Right ventricle myocardium superior (tissue), 1 donor: Measurements from ENCODE around the gene RICTOR. TPM values are rescaled to one million over a fixed set of nuclear protein-coding genes. Genes with fewer than 3 reads are reported as not detected.

ENCODE experiments used
- ATAC-seq: fragments of 200-7000 bp; cut with Tn5 transposase; one replicate; pipeline ENCODE4 v1.9.1; 2020; ENCODE audit warnings: mild to moderate bottlenecking; ENCODE audit not compliant: poor library complexity
- DNase-seq: peaks from one replicate; pipeline ENCODE4 v3.0.0-alpha.2; 2020
- intact Hi-C: fragments of 100-400 bp; cut with DNase I; formaldehyde crosslinking; loops from one replicate; pipeline ENCODE4 v1.11.2; 2022
- long read RNA-seq: library from polyadenylated mRNA; unstranded; transcript quantifications from one replicate; pipeline ENCODE4 v2.0.0, GENCODE V29; 2021
- total RNA-seq: library from RNA; stranded (reverse); fragmentation: NEBNext Ultra II Directional; extraction: Animal tissue kit (Norgen Biotek cat#: 25700); gene quantifications from one replicate; pipeline ENCODE4 v1.2.1, GENCODE V29; 2021
- donor health status: DM: no; HTN: yes; CAD: no; lungs with severe emphysema.

Gene RICTOR, protein sequence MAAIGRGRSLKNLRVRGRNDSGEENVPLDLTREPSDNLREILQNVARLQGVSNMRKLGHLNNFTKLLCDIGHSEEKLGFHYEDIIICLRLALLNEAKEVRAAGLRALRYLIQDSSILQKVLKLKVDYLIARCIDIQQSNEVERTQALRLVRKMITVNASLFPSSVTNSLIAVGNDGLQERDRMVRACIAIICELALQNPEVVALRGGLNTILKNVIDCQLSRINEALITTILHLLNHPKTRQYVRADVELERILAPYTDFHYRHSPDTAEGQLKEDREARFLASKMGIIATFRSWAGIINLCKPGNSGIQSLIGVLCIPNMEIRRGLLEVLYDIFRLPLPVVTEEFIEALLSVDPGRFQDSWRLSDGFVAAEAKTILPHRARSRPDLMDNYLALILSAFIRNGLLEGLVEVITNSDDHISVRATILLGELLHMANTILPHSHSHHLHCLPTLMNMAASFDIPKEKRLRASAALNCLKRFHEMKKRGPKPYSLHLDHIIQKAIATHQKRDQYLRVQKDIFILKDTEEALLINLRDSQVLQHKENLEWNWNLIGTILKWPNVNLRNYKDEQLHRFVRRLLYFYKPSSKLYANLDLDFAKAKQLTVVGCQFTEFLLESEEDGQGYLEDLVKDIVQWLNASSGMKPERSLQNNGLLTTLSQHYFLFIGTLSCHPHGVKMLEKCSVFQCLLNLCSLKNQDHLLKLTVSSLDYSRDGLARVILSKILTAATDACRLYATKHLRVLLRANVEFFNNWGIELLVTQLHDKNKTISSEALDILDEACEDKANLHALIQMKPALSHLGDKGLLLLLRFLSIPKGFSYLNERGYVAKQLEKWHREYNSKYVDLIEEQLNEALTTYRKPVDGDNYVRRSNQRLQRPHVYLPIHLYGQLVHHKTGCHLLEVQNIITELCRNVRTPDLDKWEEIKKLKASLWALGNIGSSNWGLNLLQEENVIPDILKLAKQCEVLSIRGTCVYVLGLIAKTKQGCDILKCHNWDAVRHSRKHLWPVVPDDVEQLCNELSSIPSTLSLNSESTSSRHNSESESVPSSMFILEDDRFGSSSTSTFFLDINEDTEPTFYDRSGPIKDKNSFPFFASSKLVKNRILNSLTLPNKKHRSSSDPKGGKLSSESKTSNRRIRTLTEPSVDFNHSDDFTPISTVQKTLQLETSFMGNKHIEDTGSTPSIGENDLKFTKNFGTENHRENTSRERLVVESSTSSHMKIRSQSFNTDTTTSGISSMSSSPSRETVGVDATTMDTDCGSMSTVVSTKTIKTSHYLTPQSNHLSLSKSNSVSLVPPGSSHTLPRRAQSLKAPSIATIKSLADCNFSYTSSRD (N-terminal part only)
- total RNA-seq, result 25.6 TPM
- long read RNA-seq, full-length matches to known transcripts, result 2 of 6 reads
- long read RNA-seq, partial matches to known transcripts, result 2 of 6 reads
- long read RNA-seq, other reads (novel, unspliced or antisense), result 2 of 6 reads

DNA sequence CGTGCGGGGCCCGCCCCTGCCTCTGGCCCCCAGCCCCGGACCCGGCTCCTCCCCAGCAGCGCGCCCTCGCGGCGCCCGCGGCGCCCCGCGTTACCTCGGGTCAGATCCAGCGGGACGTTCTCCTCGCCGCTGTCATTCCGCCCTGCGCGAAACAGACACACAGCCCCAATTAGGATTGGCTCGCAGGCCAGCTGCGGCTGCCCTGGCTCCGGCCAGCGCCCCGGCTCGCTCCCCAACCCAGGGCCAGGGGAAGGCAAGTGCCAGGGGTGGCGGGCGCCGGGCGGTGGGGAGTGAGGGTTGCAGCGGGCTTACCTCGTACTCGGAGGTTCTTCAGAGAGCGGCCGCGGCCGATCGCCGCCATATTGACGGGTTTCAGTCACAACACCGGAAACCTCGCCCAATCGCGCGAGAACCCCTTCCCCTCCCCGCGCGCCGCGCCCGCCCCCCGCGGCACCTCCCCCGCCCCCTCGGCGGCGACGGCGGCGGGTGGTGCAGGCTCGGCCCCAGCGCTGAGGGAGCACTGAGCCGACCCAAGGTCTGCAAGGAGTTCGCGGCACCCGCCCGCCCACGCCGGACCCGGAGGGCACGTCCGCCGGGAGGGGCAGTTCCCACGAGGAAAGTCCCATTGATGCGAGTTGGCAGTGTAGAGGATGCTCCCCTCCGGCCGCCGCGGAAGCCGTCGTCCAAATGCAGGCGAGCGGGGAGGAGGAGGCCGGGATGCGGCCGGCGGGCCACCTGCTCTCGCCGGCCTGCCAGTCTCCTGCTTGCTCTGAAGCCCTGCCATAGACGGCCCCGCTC lies at the start of gene RICTOR:
Gene RICTOR, minus strand, starts transcription at position 383 of the 798 bp plus-strand sequence. Its CDS starts 22 bp downstream, at position 361.
- intact Hi-C loops, result no loop called here
- DNase-seq, result peak; percentile 97
- ATAC-seq, result peak; percentile 96

DNA sequence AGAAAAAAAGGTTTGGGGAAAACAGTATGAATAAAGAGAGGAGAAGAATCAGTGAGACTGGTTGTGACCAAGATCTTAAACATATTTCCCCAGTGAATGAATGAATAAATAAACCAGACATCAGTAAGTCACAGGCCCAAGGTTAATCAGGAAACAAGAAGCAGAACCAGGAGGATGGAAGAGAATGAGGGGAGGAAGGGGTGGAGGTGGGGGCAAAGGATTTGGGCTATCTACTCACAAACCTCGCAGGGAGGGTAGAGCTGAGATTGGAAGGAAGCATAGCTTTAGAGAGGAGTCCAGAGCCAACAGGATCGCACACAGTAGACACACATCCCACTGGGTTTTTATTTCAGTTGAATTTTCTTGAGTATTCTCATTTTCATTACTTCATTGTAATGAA lies 47.7 kb upstream of the RICTOR start:
- DNase-seq, result no peak
- intact Hi-C loops, result no loop called here
- ATAC-seq, result no peak

- DNase-seq, result no peak
- ATAC-seq, result no peak
- intact Hi-C loops, result no loop called here
Measured at GRCh38 chr5:39121315-39121714, 47.1 kb upstream of the RICTOR start.

GRCh38 chr5:39120052-39120420 lies 45.8 kb upstream of the RICTOR start:
- no peak for ATAC-seq
- intact Hi-C loops, result no loop called here
- no peak for DNase-seq

GRCh38 chr5:39119404-39120051 lies 45.3 kb upstream of the RICTOR start:
- no peak for DNase-seq
- no peak for ATAC-seq
- intact Hi-C loops, result no loop called here

GRCh38 chr5:39118638-39119037 lies 44.4 kb upstream of the RICTOR start:
- intact Hi-C loops, result no loop called here
- DNase-seq, result no peak
- ATAC-seq, result no peak

GRCh38 chr5:39117401-39117800 lies 43.2 kb upstream of the RICTOR start:
- intact Hi-C loops, result no loop called here
- DNase-seq (no peak), ATAC-seq (no peak)

GRCh38 chr5:39116344-39117170 lies 42.4 kb upstream of the RICTOR start:
- intact Hi-C loops, result no loop called here

GRCh38 chr5:39115644-39116343 lies 41.6 kb upstream of the RICTOR start:
- intact Hi-C loops, result no loop called here
- ATAC-seq (no peak), DNase-seq (no peak)

More at GRCh38 chr5:39116344-39117170, 42.4 kb upstream of the RICTOR start:
- DNase-seq (no peak), ATAC-seq (no peak)

DNA sequence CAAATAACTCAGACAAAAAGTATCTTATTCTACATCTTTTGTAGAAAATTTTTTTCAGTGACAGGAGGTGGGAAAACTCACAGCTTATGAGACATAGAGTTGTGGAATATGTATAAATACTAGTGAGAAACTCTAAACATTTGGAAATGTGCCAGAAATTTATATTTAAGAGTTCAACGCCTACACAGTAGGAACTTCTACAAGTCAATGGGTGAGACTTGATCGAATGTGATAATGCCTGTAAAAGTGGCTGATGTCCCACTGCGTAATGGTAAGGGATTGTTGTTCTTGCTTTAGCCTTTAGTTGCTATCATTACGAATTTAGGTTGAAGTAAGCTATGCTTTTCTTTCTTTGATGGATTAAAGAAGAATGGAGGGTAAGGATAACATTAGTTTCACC lies 40.0 kb upstream of the RICTOR start:
- intact Hi-C loops, result no loop called here
- no peak for DNase-seq
- ATAC-seq, result no peak

GRCh38 chr5:39113354-39113953 lies 39.3 kb upstream of the RICTOR start:
- ATAC-seq (no peak), DNase-seq (no peak)
- intact Hi-C loops, result no loop called here

GRCh38 chr5:39109606-39110005 lies 35.4 kb upstream of the RICTOR start:
- DNase-seq (no peak), ATAC-seq (no peak)
- intact Hi-C loops, result no loop called here

DNA sequence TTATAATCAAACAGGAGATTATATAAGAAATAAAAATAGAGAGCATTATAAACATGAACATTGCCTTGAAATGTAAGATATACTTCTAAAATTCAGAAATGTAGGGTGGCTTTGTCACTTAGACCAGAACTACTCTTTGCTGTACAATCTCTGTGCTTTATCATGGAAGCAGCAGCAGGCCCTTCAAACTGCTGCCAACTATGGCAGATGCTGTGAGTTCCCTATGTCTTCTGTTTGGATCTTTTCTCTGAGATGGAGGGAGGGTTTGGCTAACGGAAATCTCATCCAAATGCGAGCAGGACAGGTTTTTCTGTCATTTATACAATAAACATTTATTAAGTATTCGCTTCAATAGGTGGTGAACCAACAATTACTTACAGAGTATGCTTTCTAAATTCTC lies 34.8 kb upstream of the RICTOR start:
- DNase-seq (no peak), ATAC-seq (no peak)
- intact Hi-C loops, result no loop called here

DNA sequence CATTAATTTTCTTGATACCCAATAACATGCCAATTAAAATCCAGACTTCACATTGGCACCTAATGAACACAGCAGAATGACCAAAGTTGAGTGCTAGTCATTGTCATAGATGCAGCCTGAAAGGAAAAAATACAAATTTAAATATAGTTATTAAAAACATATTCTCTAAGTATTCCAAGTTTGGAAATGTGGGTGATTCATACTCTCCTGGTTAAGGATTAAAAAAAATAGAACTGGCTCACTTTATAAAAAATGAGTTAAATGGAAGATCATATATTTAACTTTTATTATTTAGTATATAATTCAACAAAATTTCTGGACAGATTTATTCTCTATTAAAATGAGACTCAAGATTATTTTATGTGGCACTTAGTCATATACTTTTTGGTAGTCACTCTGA lies 33.2 kb upstream of the RICTOR start:
- no peak for DNase-seq
- ATAC-seq, result no peak
- intact Hi-C loops, result no loop called here

DNA sequence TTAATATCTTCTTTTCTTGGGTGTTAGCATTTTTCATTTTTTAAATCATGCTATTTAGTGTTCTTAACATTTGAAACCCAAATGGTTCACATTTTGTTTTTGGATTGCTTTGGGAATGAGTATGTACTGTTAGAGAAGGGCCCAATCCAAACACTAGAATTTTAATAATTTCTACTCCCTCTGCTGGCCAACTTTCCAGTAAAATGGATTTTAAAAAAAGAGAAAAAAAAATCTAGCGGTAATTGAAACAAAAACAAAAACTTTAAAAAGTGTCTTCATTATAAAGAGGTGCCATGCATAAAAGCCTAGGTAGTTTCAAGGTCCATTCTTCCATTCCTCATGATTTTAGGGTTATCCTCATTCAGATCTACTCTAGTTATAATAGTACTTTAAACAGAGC lies 32.1 kb upstream of the RICTOR start:
- no peak for DNase-seq

GRCh38 chr5:39104221-39104620 lies 30.0 kb upstream of the RICTOR start:
- intact Hi-C loops, result no loop called here
- ATAC-seq, result no peak

More for the DNA sequence above, 32.1 kb upstream of the RICTOR start:
- no peak for ATAC-seq
- intact Hi-C loops, result no loop called here

More at GRCh38 chr5:39104221-39104620, 30.0 kb upstream of the RICTOR start:
- no peak for DNase-seq
